SU-DHL-6 (cell line): ENCODE data around the gene DNM1L.

ENCODE experiments used
- H2AFZ ChIP-seq: fragments of 200-600 bp; sonication (generic); 2 replicates; pipeline ENCODE4 v1.6.1; 2014; ENCODE audit warnings: low read depth, mild to moderate bottlenecking, moderate library complexity, mixed read lengths, antibody characterized with exemption, low read length; ENCODE audit not compliant: severe bottlenecking
- H3F3A ChIP-seq: fragments of 200-600 bp; shearing (Covaris generic); 2 replicates; pipeline ENCODE4 v1.6.0; 2016; ENCODE audit warnings: antibody characterized with exemption, mild to moderate bottlenecking; ENCODE audit not compliant: insufficient read depth
- H3K27ac ChIP-seq: fragments of 200-600 bp; sonication (generic); 2 replicates; pipeline ENCODE4 v1.5.1; 2016; ENCODE audit warnings: low read depth, mild to moderate bottlenecking, low read length, moderate library complexity, mixed read lengths
- H3K27me3 ChIP-seq: fragments of 200-600 bp; sonication (generic), shearing (Covaris generic); 2 replicates; pipeline ENCODE4 v1.6.0; 2014; ENCODE audit warnings: mild to moderate bottlenecking, low read length
- H3K36me3 ChIP-seq: fragments of 200-600 bp; sonication (generic); 2 replicates; pipeline ENCODE4 v1.6.1; 2014; ENCODE audit warnings: mild to moderate bottlenecking, low read length, mixed read lengths
- H3K4me2 ChIP-seq: fragments of 300-600, 200-600 bp; shearing (Covaris generic), sonication (generic); 2 replicates; pipeline ENCODE4 v1.6.0; 2014; ENCODE audit warnings: low read length, low read depth, mild to moderate bottlenecking; ENCODE audit not compliant: poor library complexity, severe bottlenecking
- H3K4me3 ChIP-seq: fragments of 200-600 bp; sonication (generic); 2 replicates; pipeline ENCODE4 v1.5.1; 2014; ENCODE audit warnings: antibody characterized with exemption, low read length, mild to moderate bottlenecking, mixed read lengths; ENCODE audit not compliant: insufficient read depth, poor library complexity, severe bottlenecking
- H3K79me2 ChIP-seq: fragments of 200-600 bp; sonication (generic); 2 replicates; pipeline ENCODE4 v1.6.1; 2014; ENCODE audit warnings: mild to moderate bottlenecking, low read length, moderate library complexity; ENCODE audit not compliant: insufficient read depth
- H3K9ac ChIP-seq: fragments of 200-600 bp; sonication (generic); 2 replicates; pipeline ENCODE4 v1.7.0; 2014; ENCODE audit warnings: mild to moderate bottlenecking, low read length
- H3K9me2 ChIP-seq: fragments of 200-600 bp; sonication (generic); replicated peaks from 2 replicates; pipeline ENCODE4 v1.6.1; 2014; ENCODE audit warnings: low read length; ENCODE audit not compliant: insufficient read depth
- H3K9me3 ChIP-seq: fragments of 200-600 bp; sonication (generic); 2 replicates; pipeline ENCODE4 v1.6.1; 2014; ENCODE audit warnings: low read length, mixed read lengths; ENCODE audit not compliant: insufficient read depth
- H4K20me1 ChIP-seq: fragments of 200-600 bp; sonication (generic); 2 replicates; pipeline ENCODE4 v1.6.1; 2014; ENCODE audit warnings: low read depth, mild to moderate bottlenecking, antibody characterized with exemption, low read length, moderate library complexity, mixed read lengths
- CTCF ChIP-seq: fragments of 200-600 bp; sonication (generic); IDR thresholded peaks from one replicate; pipeline ENCODE4 v1.5.1; 2017; ENCODE audit warnings: antibody characterized with exemption, mild to moderate bottlenecking, low read length, moderate library complexity; ENCODE audit not compliant: insufficient read depth, poor library complexity, severe bottlenecking
- EZH2phosphoT487 ChIP-seq: fragments of 200-600 bp; sonication (generic), shearing (Covaris generic); conservative IDR thresholded peaks from 2 replicates; pipeline ENCODE4 v1.6.1; 2018; ENCODE audit warnings: mild to moderate bottlenecking, antibody characterized with exemption, low read length, moderate library complexity, mixed read lengths

DNM1L gene

GRCh38 chr12:32693036-32693435 is 13.9 kb downstream of the DNM1L start:
- H2AFZ ChIP-seq, result no peak overlapping the region
- peaks cover 6% of the 10 kb centered on the region; the same call in 1 of the 2 replicates for H3K36me3 ChIP-seq
- H3F3A ChIP-seq, result no peaks in the 10 kb centered on the region
- H3K79me2 ChIP-seq, result peaks cover 99% of the 10 kb centered on the region
- no peaks in the 10 kb centered on the region for H3K9me3 ChIP-seq
- no peak overlapping the region for H3K9ac ChIP-seq
- peaks cover 4% of the 10 kb centered on the region for H4K20me1 ChIP-seq
- TF ChIP-seq CTCF, result no peak
- no peak for TF ChIP-seq EZH2phosphoT487
- H3K4me2 ChIP-seq, result no peak overlapping the region
- H3K27me3 ChIP-seq, result no peaks in the 10 kb centered on the region
- H3K9me2 ChIP-seq, result no peaks in the 10 kb centered on the region
- H3K4me3 ChIP-seq, result no peak overlapping the region
- no peak overlapping the region for H3K27ac ChIP-seq

- no peak overlapping the region for H3K4me3 ChIP-seq
- peaks cover 98% of the 10 kb centered on the region for H3K79me2 ChIP-seq
- no peak overlapping the region for H2AFZ ChIP-seq
- H3K9ac ChIP-seq, result no peak overlapping the region
- no peaks in the 10 kb centered on the region for H3K27me3 ChIP-seq
- no peak overlapping the region for H3K4me2 ChIP-seq
- 0 out of 2 replicates have a peak, but pooled peaks cover 5% of the 10 kb centered on the region for H3F3A ChIP-seq
- H3K27ac ChIP-seq, result no peak overlapping the region
- no peaks in the 10 kb centered on the region for H3K9me3 ChIP-seq
- peaks cover 4% of the 10 kb centered on the region for H4K20me1 ChIP-seq
- no peaks in the 10 kb centered on the region for H3K9me2 ChIP-seq
- TF ChIP-seq EZH2phosphoT487 (no peak), CTCF (no peak)
- no peaks in the 10 kb centered on the region for H3K36me3 ChIP-seq
Observed at GRCh38 chr12:32695787-32696186, 16.7 kb downstream of the DNM1L start.

GRCh38 chr12:32697445-32697844 is 18.3 kb downstream of the DNM1L start:
- Histone ChIP-seq H3K27me3 (no peaks in the 10 kb centered on the region), H3K4me2 (no peak overlapping the region), H3K36me3 (0 out of 2 replicates have a peak, but pooled peaks cover 2% of the 10 kb centered on the region), H3K4me3 (no peak overlapping the region), H4K20me1 (peaks cover 4% of the 10 kb centered on the region), H3K9ac (no peak overlapping the region), H3K9me3 (no peaks in the 10 kb centered on the region), H3K79me2 (peaks cover 82% of the 10 kb centered on the region), H2AFZ (no peak overlapping the region), H3K27ac (no peak overlapping the region), H3F3A (0 out of 2 replicates have a peak, but pooled peaks cover 8% of the 10 kb centered on the region), H3K9me2 (no peaks in the 10 kb centered on the region)
- TF ChIP-seq CTCF (no peak), EZH2phosphoT487 (no peak)
